NCI-H2196 treated with DMSO at 0.1 percent for 48 hours (cell line): ENCODE measurements around the gene RAD18.

Experiments used
- DNase-seq: peaks from one replicate; lab custom pipeline; 2025; ENCODE audit not compliant: unreplicated experiment; lab: John Stamatoyannopoulos, UW

RAD18 gene

GRCh38 chr3:8900869-8901268, 62.4 kb downstream of the RAD18 start:
- DNase-seq = no peak

GRCh38 chr3:8899876-8900460, 63.3 kb downstream of the RAD18 start:
- no peak for DNase-seq

GRCh38 chr3:8895829-8896228, 67.4 kb downstream of the RAD18 start:
- no peak for DNase-seq

GRCh38 chr3:8893001-8893400, 70.3 kb downstream of the RAD18 start:
- DNase-seq = no peak

GRCh38 chr3:8891774-8892173, 71.5 kb downstream of the RAD18 start:
- DNase-seq = no peak

- no peak for DNase-seq
Observed at GRCh38 chr3:8891303-8891702, 72.0 kb downstream of the RAD18 start.

- no peak for DNase-seq
Observed at GRCh38 chr3:8888301-8888915, 74.9 kb downstream of the RAD18 start.

- DNase-seq = no peak
Observed at GRCh38 chr3:8887435-8888300, 75.6 kb downstream of the RAD18 start.

- DNase-seq = no peak
Observed at GRCh38 chr3:8886546-8886945, 76.7 kb downstream of the RAD18 start.

GRCh38 chr3:8885536-8886316, 77.5 kb downstream of the RAD18 start:
- DNase-seq = no peak

GRCh38 chr3:8884630-8885290, 78.5 kb downstream of the RAD18 start:
- DNase-seq = no peak

- no peak for DNase-seq
Observed at GRCh38 chr3:8882642-8883041, 80.6 kb downstream of the RAD18 start.

GRCh38 chr3:8882171-8882593, 81.1 kb downstream of the RAD18 start:
- DNase-seq = no peak

- no peak for DNase-seq
Observed at GRCh38 chr3:8879347-8879944, 83.8 kb downstream of the RAD18 start.

GRCh38 chr3:8875836-8876235, 87.4 kb downstream of the RAD18 start:
- DNase-seq = no peak

- DNase-seq = no peak
Observed at GRCh38 chr3:8873740-8874139, 89.5 kb downstream of the RAD18 start.

GRCh38 chr3:8872261-8872660, 91.0 kb downstream of the RAD18 start:
- no peak for DNase-seq

GRCh38 chr3:8871306-8871705, 92.0 kb downstream of the RAD18 start:
- DNase-seq = no peak

- DNase-seq = no peak
Observed at GRCh38 chr3:8870134-8870533, 93.1 kb downstream of the RAD18 start.

- no peak for DNase-seq
Observed at GRCh38 chr3:8869613-8870012, 93.7 kb downstream of the RAD18 start.
